ENCODE measurements around the gene SH3BP4.

DNA sequence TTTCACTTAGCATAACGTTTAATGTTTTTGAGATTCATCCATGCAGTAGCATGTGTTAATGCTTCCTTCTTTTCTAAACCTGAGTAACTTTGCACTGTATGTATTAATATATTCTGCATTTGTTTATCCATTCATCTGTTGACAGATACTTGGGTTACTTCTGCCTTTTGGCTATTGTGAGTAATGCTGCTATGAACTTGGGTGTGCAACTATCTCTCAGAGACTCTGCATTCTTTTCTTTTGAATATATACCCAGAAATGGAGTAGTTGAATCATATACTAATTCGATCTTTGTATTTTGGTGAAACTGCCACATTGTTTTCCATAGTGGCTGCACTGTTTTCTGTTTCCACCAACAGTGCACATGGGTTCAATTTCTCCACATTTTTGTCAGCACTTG lies 128.3 kb downstream of the SH3BP4 start:
- TF ChIP-seq POLR2A (IDR thresholded peaks at IDR 0.05; ENCODE audit: low read length) = no peak
- no peak for TF ChIP-seq GATA1 (IDR thresholded peaks at IDR 0.05; ENCODE audit: low read depth, low read length)

Measured in erythroblast (primary cell).